ENCODE measurements around the gene SBF2. TPM values are rescaled to one million over a fixed set of nuclear protein-coding genes. Genes with fewer than 3 reads are reported as not detected.

Gene SBF2
- total RNA-seq, 4 donors from 2014 or later: 29.7 to 60.4 (median 36.0) TPM

GRCh38 chr11:9827708-9828107 is 466.3 kb downstream of the SBF2 start:
- WGBS, 2 donors: 76 to 84% methylated on average over 1 of the region's 1 CpG
- intact Hi-C loops (cut with DNase I; ENCODE audit: low total_unique reads): no loop called here
- TF ChIP-seq POLR2A (IDR thresholded peaks at IDR 0.05) (no peak), CTCF (IDR thresholded peaks at IDR 0.05) (no peak)
- no peak for DNase-seq (ENCODE audit: low spot score in 2 of 2)
- no peak overlapping the region for H3K4me3 ChIP-seq (ENCODE audit: low read depth, poor library complexity, severe bottlenecking)

GRCh38 chr11:9826390-9826789 is 467.6 kb downstream of the SBF2 start:
- intact Hi-C loops (cut with DNase I; ENCODE audit: low total_unique reads): no loop called here
- no peak overlapping the region for H3K4me3 ChIP-seq (ENCODE audit: low read depth, poor library complexity, severe bottlenecking)
- DNase-seq (ENCODE audit: low spot score in 2 of 2): no peak
- WGBS, 2 donors: 94 to 98% methylated on average over 1 of the region's 1 CpG
- TF ChIP-seq POLR2A (IDR thresholded peaks at IDR 0.05): no peak
- TF ChIP-seq CTCF (IDR thresholded peaks at IDR 0.05): no peak

- TF ChIP-seq CTCF (IDR thresholded peaks at IDR 0.05) (no peak), POLR2A (IDR thresholded peaks at IDR 0.05) (no peak)
- no peak overlapping the region for H3K4me3 ChIP-seq (ENCODE audit: low read depth, poor library complexity, severe bottlenecking)
- intact Hi-C loops (cut with DNase I; ENCODE audit: low total_unique reads): no loop called here
- WGBS, 2 donors: 78 to 100% methylated on average over 1 of the region's 1 CpG
- DNase-seq (ENCODE audit: low spot score in 2 of 2): no peak
Measured at GRCh38 chr11:9825895-9826294, 468.1 kb downstream of the SBF2 start.

- 67 to 84% methylated on average over 4 of the region's 4 CpGs for WGBS, 2 donors
- no peak for TF ChIP-seq CTCF (IDR thresholded peaks at IDR 0.05)
- TF ChIP-seq POLR2A (IDR thresholded peaks at IDR 0.05): no peak
- no peak overlapping the region for H3K4me3 ChIP-seq (ENCODE audit: low read depth, poor library complexity, severe bottlenecking)
- no peak for DNase-seq (ENCODE audit: low spot score in 2 of 2)
- intact Hi-C loops (cut with DNase I; ENCODE audit: low total_unique reads): no loop called here
Measured at GRCh38 chr11:9825315-9825714, 468.7 kb downstream of the SBF2 start.

- H3K4me3 ChIP-seq (ENCODE audit: low read depth, poor library complexity, severe bottlenecking): no peak overlapping the region
- TF ChIP-seq CTCF (IDR thresholded peaks at IDR 0.05) (no peak), POLR2A (IDR thresholded peaks at IDR 0.05) (no peak)
- DNase-seq (ENCODE audit: low spot score in 2 of 2): no peak
- WGBS, 2 donors: 90 to 91% methylated on average over 5 of the region's 5 CpGs
- intact Hi-C loops (cut with DNase I; ENCODE audit: low total_unique reads): no loop called here
Measured at GRCh38 chr11:9823887-9824385, 470.1 kb downstream of the SBF2 start.

GRCh38 chr11:9823439-9823838 is 470.6 kb downstream of the SBF2 start:
- DNase-seq (ENCODE audit: low spot score in 2 of 2): no peak
- 83 to 90% methylated on average over 2 of the region's 2 CpGs for WGBS, 2 donors
- intact Hi-C loops (cut with DNase I; ENCODE audit: low total_unique reads): no loop called here

More at GRCh38 chr11:9823439-9823838, 470.6 kb downstream of the SBF2 start:
- TF ChIP-seq POLR2A (IDR thresholded peaks at IDR 0.05) (no peak), CTCF (IDR thresholded peaks at IDR 0.05) (no peak)
- no peak overlapping the region for H3K4me3 ChIP-seq (ENCODE audit: low read depth, poor library complexity, severe bottlenecking)

Measured in lower leg skin (tissue), 4 donors.